ENCODE results near the gene EPHB6. TPM values are rescaled to one million over a fixed set of nuclear protein-coding genes. Genes with fewer than 3 reads are reported as not detected.

EPHB6 gene
- total RNA-seq, 1 experiment from 2014 or later = 12.6 TPM

GRCh38 chr7:142897691-142898090 is 42.8 kb downstream of the EPHB6 start:
- H3K27me3 ChIP-seq (ENCODE audit: insufficient read depth, low read length) = peaks cover 33% of the 10 kb centered on the region
- H3K9me3 ChIP-seq (ENCODE audit: control insufficient read depth in 1 of 2, insufficient read depth in 1 of 2, low read depth in 1 of 2, low read length in 2 of 2) = no peaks in the 10 kb centered on the region
- RAD21 ChIA-PET (ENCODE audit: low non-redundant PET in 1 of 2, low total read pairs in 2 of 2, uncharacterized antibody in 2 of 2, unreplicated experiment in 2 of 2) = no interaction called here
- TF ChIP-seq MAX (IDR thresholded peaks at IDR 0.05) (no peak), SRF (IDR thresholded peaks at IDR 0.05; ENCODE audit: low read depth) (no peak)
- no peak overlapping the region for H3K4me2 ChIP-seq (ENCODE audit: low read length)
- intact Hi-C loops (cut with micrococcal nuclease) = no loop called here
- no TSS peak for BruUV-seq (replicated peaks)
- H4K20me1 ChIP-seq (ENCODE audit: insufficient read depth) = no peaks in the 10 kb centered on the region
- no peaks in the 10 kb centered on the region for H3K79me2 ChIP-seq (ENCODE audit: insufficient read depth, low read length)
- H3K4me3 ChIP-seq (replicated peaks in 1 of 2; ENCODE audit: low read depth in 1 of 2, low read length in 2 of 2) = no peak overlapping the region
- ATAC-seq (no peak), DNase-seq (ENCODE audit: low read depth, low spot score) (no peak)
- H3K9me2 ChIP-seq (ENCODE audit: insufficient read depth) = no peaks in the 10 kb centered on the region
- H3K36me3 ChIP-seq (ENCODE audit: control insufficient read depth in 1 of 2, insufficient read depth in 2 of 2, low read length in 2 of 2) = no peaks in the 10 kb centered on the region
- H3K9ac ChIP-seq (ENCODE audit: low read length) = no peak overlapping the region
- no peaks in the 10 kb centered on the region for H3K4me1 ChIP-seq (ENCODE audit: control insufficient read depth in 1 of 2, insufficient read depth in 2 of 2, low read length in 2 of 2)
- no peak overlapping the region for H2AFZ ChIP-seq (ENCODE audit: low read depth, low read length, poor library complexity, severe bottlenecking)
- CTCF ChIA-PET = no interaction called here
- POLR2A ChIA-PET = interaction anchor here (0.7 kb wide), 1 partner anchor 112 kb away, joined by 3 read pairs; no protein-coding TSS in a partner anchor
- H3K27ac ChIP-seq (ENCODE audit: low read depth, low read length) = no peak overlapping the region

- Histone ChIP-seq H3K9ac (ENCODE audit: low read length) (no peak overlapping the region), H3K27ac (ENCODE audit: low read depth, low read length) (no peak overlapping the region), H3K4me3 (replicated peaks in 1 of 2; ENCODE audit: low read depth in 1 of 2, low read length in 2 of 2) (no peak overlapping the region), H3K36me3 (ENCODE audit: control insufficient read depth in 1 of 2, insufficient read depth in 2 of 2, low read length in 2 of 2) (no peaks in the 10 kb centered on the region), H3K4me1 (ENCODE audit: control insufficient read depth in 1 of 2, insufficient read depth in 2 of 2, low read length in 2 of 2) (no peaks in the 10 kb centered on the region), H3K79me2 (ENCODE audit: insufficient read depth, low read length) (no peaks in the 10 kb centered on the region), H2AFZ (ENCODE audit: low read depth, low read length, poor library complexity, severe bottlenecking) (no peak overlapping the region), H3K27me3 (ENCODE audit: insufficient read depth, low read length) (peaks cover 33% of the 10 kb centered on the region), H4K20me1 (ENCODE audit: insufficient read depth) (no peaks in the 10 kb centered on the region), H3K9me2 (ENCODE audit: insufficient read depth) (no peaks in the 10 kb centered on the region), H3K4me2 (ENCODE audit: low read length) (no peak overlapping the region), H3K9me3 (ENCODE audit: control insufficient read depth in 1 of 2, insufficient read depth in 1 of 2, low read depth in 1 of 2, low read length in 2 of 2) (no peaks in the 10 kb centered on the region)
- no TSS peak for BruUV-seq (replicated peaks)
- RAD21 ChIA-PET (ENCODE audit: low non-redundant PET in 1 of 2, low total read pairs in 2 of 2, uncharacterized antibody in 2 of 2, unreplicated experiment in 2 of 2) = no interaction called here
- intact Hi-C loops (cut with micrococcal nuclease) = no loop called here
- no peak for ATAC-seq
- CTCF ChIA-PET = no interaction called here
- TF ChIP-seq ELF1 (IDR thresholded peaks at IDR 0.05; ENCODE audit: borderline replicate concordance, low read depth) = no peak
- no peak for TF ChIP-seq EZH2phosphoT487 (IDR thresholded peaks at IDR 0.05; ENCODE audit: borderline replicate concordance)
- TF ChIP-seq CTCF (IDR thresholded peaks at IDR 0.05 in 2 of 3, conservative IDR thresholded peaks at IDR 0.05 in 1 of 3; ENCODE audit: borderline replicate concordance in 1 of 3, insufficient read depth in 1 of 3, low read depth in 2 of 3, low read length in 2 of 3) = no peak
- TF ChIP-seq YY1 (IDR thresholded peaks at IDR 0.05; ENCODE audit: extremely low read depth, insufficient replicate concordance, low read depth, low read length) = no peak
- TF ChIP-seq CBX3 (IDR thresholded peaks at IDR 0.05; ENCODE audit: low read depth) = no peak
- no peak for TF ChIP-seq ZFX (IDR thresholded peaks at IDR 0.05)
- TF ChIP-seq EZH2 (IDR thresholded peaks at IDR 0.05) = no peak
- no peak for TF ChIP-seq TCF7L2 (IDR thresholded peaks at IDR 0.05; ENCODE audit: borderline replicate concordance, extremely low read depth, insufficient read depth, insufficient read length)
- no peak for TF ChIP-seq SIN3A (IDR thresholded peaks at IDR 0.05; ENCODE audit: low read depth)
- no peak for TF ChIP-seq FOSL1 (IDR thresholded peaks at IDR 0.05; ENCODE audit: low read depth)
- TF ChIP-seq SP1 (IDR thresholded peaks at IDR 0.05; ENCODE audit: low read depth) = no peak
- TF ChIP-seq REST (IDR thresholded peaks at IDR 0.05; ENCODE audit: low read depth) = no peak
- DNase-seq (ENCODE audit: low read depth, low spot score) = no peak
- POLR2A ChIA-PET = interaction anchor here (0.7 kb wide), 1 partner anchor 111 kb away, joined by 3 read pairs; no protein-coding TSS in a partner anchor
Measured at GRCh38 chr7:142898377-142899170, 43.7 kb downstream of the EPHB6 start.
